Spleen (tissue), 7 donors: Measurements from ENCODE around the gene NDUFA13.

Experiments used
- CTCF ChIP-seq, 11 experiments: fragments of 200-600 bp in 7 of 11; fragments of 450-650 bp in 4 of 11; sonication (generic) in 4 of 11; IDR thresholded peaks in 8 of 11; conservative IDR thresholded peaks in 3 of 11; 1 replicate in 7 of 11; 2 replicates in 4 of 11; pipeline versions ENCODE4 v1.4.0 to v1.8.0; 2016 to 2021; ENCODE audit warnings: antibody characterized with exemption in 11 of 11, inconsistent platforms in 4 of 11, mild to moderate bottlenecking in 1 of 11
- POLR2A ChIP-seq, 3 donors: fragments of 450-650 bp; IDR thresholded peaks; one replicate each; pipeline ENCODE4 v1.5.1; 2017; ENCODE audit warnings: antibody characterized with exemption in 3 of 3, mild to moderate bottlenecking in 1 of 3
- POLR2AphosphoS5 ChIP-seq, 3 donors: sonication (generic); formaldehyde crosslinking; IDR thresholded peaks; one replicate each; pipeline ENCODE4 v1.5.1; 2017; ENCODE audit warnings: antibody characterized with exemption in 3 of 3
- donor health status: DM: no; HTN: no; CAD: no; lungs with moderate emphysema.
- donor health status: DM: no; HTN: no; CAD: no.
- donor health status: DM: no; HTN: no; CAD: no.

GRCh38 chr19:19489804-19490204 is 26.2 kb upstream of the NDUFA13 start:
- no peak for TF ChIP-seq CTCF (IDR thresholded peaks at IDR 0.05 in 8 of 11, conservative IDR thresholded peaks at IDR 0.05 in 3 of 11)
- no peak for TF ChIP-seq POLR2A (IDR thresholded peaks at IDR 0.05)
- TF ChIP-seq POLR2AphosphoS5 (IDR thresholded peaks at IDR 0.05) = no peak
